OCI-LY3 (cell line): Measurements from ENCODE around the gene CDH3.

Experiments used
- H2AFZ ChIP-seq: fragments of 200-600, 300-600 bp; shearing (Covaris generic); 2 replicates; pipeline ENCODE4 v1.6.0; 2014; ENCODE audit warnings: antibody characterized with exemption, low read depth, low read length
- H3K27ac ChIP-seq: fragments of 200-600, 300-600 bp; sonication (generic); 2 replicates; pipeline ENCODE4 v1.5.1; 2014; ENCODE audit warnings: mild to moderate bottlenecking, low read length, moderate library complexity, mixed read lengths
- H3K27me3 ChIP-seq: fragments of 200-600, 300-600 bp; sonication (generic); 2 replicates; pipeline ENCODE4 v1.6.1; 2014; ENCODE audit warnings: low read depth, low read length, mixed read lengths
- H3K36me3 ChIP-seq: fragments of 200-600, 300-600 bp; sonication (generic); replicated peaks from 2 replicates; pipeline ENCODE3; 2014; ENCODE audit warnings: low read depth, low read length, mixed read lengths
- H3K4me1 ChIP-seq: fragments of 300-600, 200-600 bp; sonication (generic); 2 replicates; pipeline ENCODE4 v1.6.1; 2014; ENCODE audit warnings: low read length, mixed read lengths
- H3K4me2 ChIP-seq: fragments of 200-600, 300-600 bp; sonication (generic); 2 replicates; pipeline ENCODE4 v1.6.1; 2014; ENCODE audit warnings: low read length, mixed read lengths
- H3K4me3 ChIP-seq: fragments of 300-600, 200-600 bp; sonication (generic); 2 replicates; pipeline ENCODE4 v1.5.1; 2014; ENCODE audit warnings: antibody characterized with exemption, mild to moderate bottlenecking, low read length, moderate library complexity
- H3K79me2 ChIP-seq: fragments of 300-600, 200-600 bp; shearing (Covaris generic); 2 replicates; pipeline ENCODE4 v1.6.1; 2014; ENCODE audit warnings: mild to moderate bottlenecking, low read length, mixed read lengths
- H3K9ac ChIP-seq: fragments of 300-600, 200-600 bp; shearing (Covaris generic); 2 replicates; pipeline ENCODE4 v1.6.0; 2014; ENCODE audit warnings: mild to moderate bottlenecking, low read length, moderate library complexity
- H3K9me3 ChIP-seq: fragments of 200-600, 300-600 bp; shearing (Covaris generic); 2 replicates; pipeline ENCODE4 v1.6.1; 2014; ENCODE audit warnings: low read length, mixed read lengths; ENCODE audit not compliant: insufficient read depth
- H4K20me1 ChIP-seq: fragments of 200-600, 300-600 bp; sonication (generic); 2 replicates; pipeline ENCODE4 v1.6.1; 2016; ENCODE audit warnings: low read length, mixed read lengths; ENCODE audit not compliant: insufficient read depth
- CTCF ChIP-seq: fragments of 200-600, 300-600 bp; sonication (generic); IDR thresholded peaks from 2 replicates; pipeline ENCODE4 v1.5.1; 2014; ENCODE audit warnings: antibody characterized with exemption, low read length, low read depth
- EZH2phosphoT487 ChIP-seq: fragments of 200-600 bp; shearing (Covaris generic); IDR thresholded peaks from 2 replicates; pipeline ENCODE4 v1.6.1; 2018; ENCODE audit warnings: antibody characterized with exemption, mixed run types, low read depth

CDH3 gene

GRCh38 chr16:68739964-68740627, 95.0 kb downstream of the CDH3 start:
- TF ChIP-seq EZH2phosphoT487 (no peak), CTCF (no peak)
- Histone ChIP-seq H3K4me3 (peak overlapping the region; percentile 38), H3K9me3 (no peaks in the 10 kb centered on the region), H3K36me3 (no peaks in the 10 kb centered on the region), H3K27ac (peak overlapping the region; percentile 84), H3K27me3 (no peaks in the 10 kb centered on the region), H3K9ac (peak overlapping the region; percentile 70), H2AFZ (peak overlapping the region; percentile 58), H3K4me2 (peak overlapping the region; percentile 65), H3K79me2 (no peaks in the 10 kb centered on the region), H3K4me1 (peaks cover 54% of the 10 kb centered on the region), H4K20me1 (no peaks in the 10 kb centered on the region)

GRCh38 chr16:68740628-68741346, 95.7 kb downstream of the CDH3 start:
- H2AFZ ChIP-seq = peak overlapping the region; percentile 58
- H3K4me1 ChIP-seq = peaks cover 54% of the 10 kb centered on the region
- H3K9ac ChIP-seq = peak overlapping the region; percentile 70
- H4K20me1 ChIP-seq = no peaks in the 10 kb centered on the region
- H3K27ac ChIP-seq = peak overlapping the region; percentile 84
- H3K4me2 ChIP-seq = peak overlapping the region; percentile 65
- TF ChIP-seq EZH2phosphoT487 = no peak
- TF ChIP-seq CTCF = no peak
- no peaks in the 10 kb centered on the region for H3K79me2 ChIP-seq
- no peaks in the 10 kb centered on the region for H3K27me3 ChIP-seq
- no peaks in the 10 kb centered on the region for H3K9me3 ChIP-seq
- no peaks in the 10 kb centered on the region for H3K36me3 ChIP-seq
- H3K4me3 ChIP-seq = peak overlapping the region; percentile 38

- Histone ChIP-seq H2AFZ (no peak overlapping the region), H3K4me2 (no peak overlapping the region), H3K4me3 (no peak overlapping the region), H3K27ac (no peak overlapping the region), H4K20me1 (no peaks in the 10 kb centered on the region), H3K9me3 (no peaks in the 10 kb centered on the region), H3K9ac (no peak overlapping the region), H3K4me1 (peaks cover 50% of the 10 kb centered on the region), H3K79me2 (no peaks in the 10 kb centered on the region), H3K36me3 (no peaks in the 10 kb centered on the region), H3K27me3 (no peaks in the 10 kb centered on the region)
- TF ChIP-seq EZH2phosphoT487 (no peak), CTCF (no peak)
Measured at GRCh38 chr16:68743664-68744063, 98.6 kb downstream of the CDH3 start.

DNA sequence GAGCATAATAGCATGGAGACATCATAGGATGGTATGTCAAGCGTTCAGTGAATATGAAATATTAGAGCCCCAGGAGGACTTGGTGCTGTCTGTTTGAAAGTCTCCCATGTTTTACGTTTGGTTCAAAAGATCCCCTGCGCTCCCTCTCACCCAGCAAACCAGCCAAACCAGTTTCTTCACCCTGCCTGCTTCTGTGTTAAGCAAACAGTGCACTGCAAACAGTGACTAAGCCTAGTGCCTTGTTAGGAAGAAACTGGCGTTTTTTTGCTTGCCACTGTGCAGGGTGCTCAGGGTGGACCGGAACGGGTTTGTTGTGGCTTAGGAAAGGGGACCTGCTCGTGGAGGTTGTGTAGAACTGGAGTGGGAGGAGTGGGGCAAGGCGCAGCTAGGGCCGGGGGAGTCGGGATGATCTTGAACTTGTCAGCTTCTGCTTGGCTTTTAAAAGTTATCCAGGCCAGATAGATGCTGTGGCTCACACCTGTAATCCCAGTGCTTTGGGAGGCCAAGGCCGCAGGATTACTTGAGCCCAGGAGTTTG, 99.7 kb downstream of the CDH3 start:
- Histone ChIP-seq H3K79me2 (no peaks in the 10 kb centered on the region), H4K20me1 (no peaks in the 10 kb centered on the region), H3K27me3 (no peaks in the 10 kb centered on the region), H3K4me2 (no peak overlapping the region), H3K9me3 (no peaks in the 10 kb centered on the region), H3K4me3 (no peak overlapping the region), H3K9ac (no peak overlapping the region), H3K4me1 (peaks cover 45% of the 10 kb centered on the region), H2AFZ (no peak overlapping the region), H3K27ac (no peak overlapping the region), H3K36me3 (no peaks in the 10 kb centered on the region)
- TF ChIP-seq CTCF (no peak), EZH2phosphoT487 (no peak)
